Fibroblast of the aortic adventitia (primary cell): ENCODE measurements around the gene DBN1. TPM values are rescaled to one million over a fixed set of nuclear protein-coding genes. Genes with fewer than 3 reads are reported as not detected.

Experiments used
- DNase-seq: peaks from one replicate; pipeline ENCODE4 v3.0.0-alpha.2; 2010; ENCODE audit warnings: low read depth
- H3K4me3 ChIP-seq: 2 replicates; pipeline ENCODE4 v1.5.1; 2011; ENCODE audit warnings: low read depth, mild to moderate bottlenecking, control low read depth, low read length, moderate library complexity
- total RNA-seq: library from RNA; depleted of rRNA; stranded (reverse); fragments of >200 nt; gene quantifications from 2 replicates; pipeline ENCODE4 v1.2.3, GENCODE V29; 2012; ENCODE audit warnings: low replicate concordance
- TF ChIP-seq, protein P1 (sequence below): IDR thresholded peaks from 2 replicates; pipeline ENCODE4 v1.5.1; 2011; ENCODE audit warnings: mild to moderate bottlenecking, low read length, control low read depth, inconsistent platforms; ENCODE audit not compliant: insufficient read depth

DBN1 gene
- total RNA-seq, 1 donor = 188 TPM

GRCh38 chr5:177412603-177413233 is 60.7 kb downstream of the DBN1 start:
- DNase-seq = no peak
- H3K4me3 ChIP-seq = no peak overlapping the region
- TF ChIP-seq, protein P1, sequence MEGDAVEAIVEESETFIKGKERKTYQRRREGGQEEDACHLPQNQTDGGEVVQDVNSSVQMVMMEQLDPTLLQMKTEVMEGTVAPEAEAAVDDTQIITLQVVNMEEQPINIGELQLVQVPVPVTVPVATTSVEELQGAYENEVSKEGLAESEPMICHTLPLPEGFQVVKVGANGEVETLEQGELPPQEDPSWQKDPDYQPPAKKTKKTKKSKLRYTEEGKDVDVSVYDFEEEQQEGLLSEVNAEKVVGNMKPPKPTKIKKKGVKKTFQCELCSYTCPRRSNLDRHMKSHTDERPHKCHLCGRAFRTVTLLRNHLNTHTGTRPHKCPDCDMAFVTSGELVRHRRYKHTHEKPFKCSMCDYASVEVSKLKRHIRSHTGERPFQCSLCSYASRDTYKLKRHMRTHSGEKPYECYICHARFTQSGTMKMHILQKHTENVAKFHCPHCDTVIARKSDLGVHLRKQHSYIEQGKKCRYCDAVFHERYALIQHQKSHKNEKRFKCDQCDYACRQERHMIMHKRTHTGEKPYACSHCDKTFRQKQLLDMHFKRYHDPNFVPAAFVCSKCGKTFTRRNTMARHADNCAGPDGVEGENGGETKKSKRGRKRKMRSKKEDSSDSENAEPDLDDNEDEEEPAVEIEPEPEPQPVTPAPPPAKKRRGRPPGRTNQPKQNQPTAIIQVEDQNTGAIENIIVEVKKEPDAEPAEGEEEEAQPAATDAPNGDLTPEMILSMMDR = no peak

- no peak overlapping the region for H3K4me3 ChIP-seq
- DNase-seq = no peak
- TF ChIP-seq, protein P1 = no peak
Measured at GRCh38 chr5:177410575-177410974, 62.9 kb downstream of the DBN1 start.

DNA sequence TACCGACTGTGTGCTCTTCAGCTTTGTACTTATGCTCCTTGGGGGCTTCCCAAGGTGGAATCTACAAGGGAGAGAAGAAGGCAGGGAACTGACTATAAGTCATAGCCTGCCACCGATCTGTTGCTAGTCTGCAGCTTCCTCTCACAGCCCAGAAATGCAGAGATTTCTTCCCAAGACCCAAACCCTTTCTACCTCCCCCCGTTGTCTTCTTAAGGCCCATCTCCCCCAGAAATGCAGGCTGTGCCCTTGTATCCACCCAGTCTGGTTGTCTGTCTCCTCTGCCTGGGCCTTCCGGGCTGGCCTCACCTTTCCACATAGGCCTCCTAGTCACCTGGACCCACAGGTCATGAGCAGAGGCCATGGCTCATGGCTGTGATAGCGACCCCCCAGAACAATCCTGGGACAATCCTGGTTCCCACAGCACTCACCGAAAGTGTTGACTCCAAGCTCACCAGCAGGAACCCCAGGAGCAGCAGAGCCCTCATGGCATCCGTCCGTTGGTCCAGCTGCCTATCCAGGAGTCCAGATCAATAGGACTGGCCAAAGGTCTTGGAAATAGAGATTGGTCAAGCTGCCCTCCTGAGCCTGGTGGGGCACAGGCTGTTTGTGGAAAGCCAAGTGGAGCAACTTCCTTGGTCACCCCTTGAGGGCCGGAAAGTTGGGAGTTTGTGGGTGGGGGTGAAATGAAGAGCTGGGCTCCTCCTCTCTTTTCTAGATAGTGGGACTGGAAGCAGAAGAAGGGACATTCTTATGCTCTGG is 64.2 kb downstream of the DBN1 start, which contains the start of gene F12:
Gene F12 (minus strand): TSS at position 522 of the 759 bp plus-strand sequence. CDS start 37 bp downstream, at position 485.
- TF ChIP-seq, protein P1 = no peak
- DNase-seq = no peak
- no peak within 1 kb of the TSS for H3K4me3 ChIP-seq

Other genes starting within 250 kb of the DBN1 start
- gene RAB24, start 169.9 kb downstream of the DBN1 start, total RNA-seq = 11.6 and 104 TPM in 2 replicates
- gene PRELID1, start 169.8 kb downstream of the DBN1 start, total RNA-seq = 118 and 120 TPM in 2 replicates
- gene MXD3, start 161.7 kb downstream of the DBN1 start, total RNA-seq = 2.6 and 17.5 TPM in 2 replicates
- 116 and 190 TPM in 2 replicates for gene LMAN2, start 122.0 kb downstream of the DBN1 start, total RNA-seq
- 3.1 and 28.9 TPM in 2 replicates for gene RGS14, start 115.7 kb downstream of the DBN1 start, total RNA-seq
- gene SLC34A1, start 89.2 kb downstream of the DBN1 start, total RNA-seq = not detected in 2 replicates
- not detected in 2 replicates for gene PFN3, start 73.0 kb downstream of the DBN1 start, total RNA-seq
- 0.27 and 1.4 TPM in 2 replicates for gene F12, start 64.1 kb downstream of the DBN1 start, total RNA-seq
- 9.3 and 15.7 TPM in 2 replicates for gene GRK6, start 47.0 kb downstream of the DBN1 start, total RNA-seq
- gene PRR7, start 26.8 kb downstream of the DBN1 start, total RNA-seq = 2.2 and 8.8 TPM in 2 replicates
- gene PDLIM7, start 24.0 kb upstream of the DBN1 start, total RNA-seq = 13.7 and 91.4 TPM in 2 replicates
- 0.99 and 1.3 TPM in 2 replicates for gene DOK3, start 36.2 kb upstream of the DBN1 start, total RNA-seq
- 58.5 and 138 TPM in 2 replicates for gene DDX41, start 43.3 kb upstream of the DBN1 start, total RNA-seq
- 13.7 and 20.2 TPM in 2 replicates for gene FAM193B, start 80.9 kb upstream of the DBN1 start, total RNA-seq
- 40.9 and 90.7 TPM in 2 replicates for gene TMED9, start 118.6 kb upstream of the DBN1 start, total RNA-seq
- gene B4GALT7, start 126.5 kb upstream of the DBN1 start, total RNA-seq = 16.8 and 21.5 TPM in 2 replicates